Transverse colon (tissue), 3 donors: Measurements from ENCODE around the gene MEG3.

ENCODE experiments used
- CTCF ChIP-seq, 5 experiments: fragments of 200-600 bp in 3 of 5; fragments of 450-650 bp in 2 of 5; sonication (generic) in 3 of 5; IDR thresholded peaks; 1 replicate in 2 of 5; 2 replicates in 3 of 5; pipeline ENCODE4 v1.5.1; 2016 to 2017; ENCODE audit warnings: antibody characterized with exemption in 5 of 5, inconsistent platforms in 3 of 5, mild to moderate bottlenecking in 2 of 5, moderate library complexity in 1 of 5
- EP300 ChIP-seq: sonication (generic); formaldehyde crosslinking; IDR thresholded peaks from one replicate; pipeline ENCODE4 v1.6.1; 2017; ENCODE audit warnings: antibody characterized with exemption, low read depth
- POLR2A ChIP-seq: fragments of 450-650 bp; IDR thresholded peaks from one replicate; pipeline ENCODE4 v1.6.1; 2016; ENCODE audit warnings: antibody characterized with exemption, mild to moderate bottlenecking, moderate library complexity

- no peak for TF ChIP-seq POLR2A
- no peak for TF ChIP-seq EP300
- TF ChIP-seq CTCF (IDR thresholded peaks at IDR 0.05), result no peak
Observed at GRCh38 chr14:100780246-100780645, 45.7 kb upstream of the MEG3 start.
